HEK293T (cell line): Measurements from ENCODE around the gene CAPN9.

Experiments
- ARNT ChIP-seq: fragments of 450-650 bp; IDR thresholded peaks from 2 replicates; pipeline ENCODE4 v1.6.1; 2017; ENCODE audit warnings: mild to moderate bottlenecking
- FOXK2 ChIP-seq: fragments of 450-650 bp; IDR thresholded peaks from 2 replicates; pipeline ENCODE4 v1.6.1; 2016; ENCODE audit warnings: mild to moderate bottlenecking
- FOXM1 ChIP-seq: fragments of 450-650 bp; IDR thresholded peaks from 2 replicates; pipeline ENCODE4 v1.6.1; 2017; ENCODE audit warnings: mild to moderate bottlenecking, borderline replicate concordance
- L3MBTL2 ChIP-seq: fragments of 450-650 bp; conservative IDR thresholded peaks from 2 replicates; pipeline ENCODE4 v1.6.1; 2016; ENCODE audit warnings: mild to moderate bottlenecking
- SP1 ChIP-seq: fragments of 450-650 bp; IDR thresholded peaks from 2 replicates; pipeline ENCODE4 v1.6.1; 2017

DNA sequence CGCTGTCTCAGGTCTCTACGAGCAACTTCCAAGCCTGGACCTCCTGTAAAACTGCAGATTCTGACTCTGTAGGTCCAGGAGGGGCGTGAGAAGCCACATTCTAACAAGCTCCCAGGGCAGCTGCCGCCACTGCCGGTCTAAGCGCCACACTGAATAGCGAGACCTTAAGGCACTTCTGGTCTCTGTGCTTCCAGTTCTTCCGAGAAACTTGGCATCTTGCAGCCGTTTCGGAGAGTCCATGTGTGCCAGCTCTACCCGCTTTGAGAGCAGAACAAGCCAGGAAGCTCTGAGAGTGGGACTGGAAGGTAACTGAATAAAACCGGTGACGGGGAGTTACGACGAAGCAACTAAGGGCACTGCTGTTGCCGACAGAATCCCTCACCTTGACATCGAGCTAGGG is 45.8 kb upstream of the CAPN9 start:
- TF ChIP-seq FOXK2 = no peak
- no peak for TF ChIP-seq L3MBTL2
- no peak for TF ChIP-seq SP1
- no peak for TF ChIP-seq FOXM1
- TF ChIP-seq ARNT = no peak
